LNCAP (cell line): ENCODE measurements around the gene LTBP3.

Source experiments
- CTCF ChIP-seq: fragments of 450-650 bp; IDR thresholded peaks from 2 replicates; pipeline ENCODE4 v1.5.1; 2017; ENCODE audit warnings: mild to moderate bottlenecking

The LTBP3 gene

GRCh38 chr11:65492387-65492636 is 65.8 kb downstream of the LTBP3 start:
- TF ChIP-seq CTCF: no peak

- TF ChIP-seq CTCF: no peak
Measured at GRCh38 chr11:65491614-65492386, 66.4 kb downstream of the LTBP3 start.

- no peak for TF ChIP-seq CTCF
Measured at GRCh38 chr11:65491163-65491465, 67.0 kb downstream of the LTBP3 start.

GRCh38 chr11:65489706-65490320 is 68.3 kb downstream of the LTBP3 start:
- no peak for TF ChIP-seq CTCF

- TF ChIP-seq CTCF: no peak
Measured at GRCh38 chr11:65489035-65489705, 69.0 kb downstream of the LTBP3 start.
